Mesothelial cell of epicardium (in vitro differentiated cells): Measurements from ENCODE around the gene RBM26. TPM values are rescaled to one million over a fixed set of nuclear protein-coding genes. Genes with fewer than 3 reads are reported as not detected.
A peak's percentile ranks its signal among the peaks of the same experiment; 100 is the strongest.

Experiments used
- DNase-seq, 2 experiments: peaks; one replicate each; pipeline ENCODE4 v3.0.0; 2021; ENCODE audit warnings: low spot score in 2 of 2; ENCODE audit not compliant: unreplicated experiment in 2 of 2
- H3K27ac Mint-ChIP-seq: 2 replicates; pipeline ENCODE4 v1.8.0; 2021; ENCODE audit warnings: mixed read lengths
- H3K27me3 Mint-ChIP-seq: 2 replicates; pipeline ENCODE4 v1.8.0; 2021; ENCODE audit warnings: low read depth, mixed read lengths
- H3K36me3 Mint-ChIP-seq: 2 replicates; pipeline ENCODE4 v1.8.0; 2021; ENCODE audit warnings: mixed read lengths
- H3K4me1 Mint-ChIP-seq: 2 replicates; pipeline ENCODE4 v1.8.0; 2021; ENCODE audit warnings: mixed read lengths
- H3K4me3 Mint-ChIP-seq: 2 replicates; pipeline ENCODE4 v1.8.0; 2021; ENCODE audit warnings: mild to moderate bottlenecking, moderate library complexity, mixed read lengths
- H3K9me3 Mint-ChIP-seq: 2 replicates; pipeline ENCODE4 v1.8.0; 2021; ENCODE audit warnings: mixed read lengths
- CTCF ChIP-seq: fragments of 200-600 bp; sonication (generic); IDR thresholded peaks from one replicate; pipeline ENCODE4 v1.5.0; 2021; ENCODE audit warnings: antibody characterized with exemption; ENCODE audit not compliant: unreplicated experiment
- total RNA-seq: library from RNA; stranded (reverse); gene quantifications from 3 replicates; pipeline ENCODE4 v1.2.1, GENCODE V29; 2021

The RBM26 gene
- total RNA-seq, 1 donor from 2014 or later: 87.3 TPM

DNA sequence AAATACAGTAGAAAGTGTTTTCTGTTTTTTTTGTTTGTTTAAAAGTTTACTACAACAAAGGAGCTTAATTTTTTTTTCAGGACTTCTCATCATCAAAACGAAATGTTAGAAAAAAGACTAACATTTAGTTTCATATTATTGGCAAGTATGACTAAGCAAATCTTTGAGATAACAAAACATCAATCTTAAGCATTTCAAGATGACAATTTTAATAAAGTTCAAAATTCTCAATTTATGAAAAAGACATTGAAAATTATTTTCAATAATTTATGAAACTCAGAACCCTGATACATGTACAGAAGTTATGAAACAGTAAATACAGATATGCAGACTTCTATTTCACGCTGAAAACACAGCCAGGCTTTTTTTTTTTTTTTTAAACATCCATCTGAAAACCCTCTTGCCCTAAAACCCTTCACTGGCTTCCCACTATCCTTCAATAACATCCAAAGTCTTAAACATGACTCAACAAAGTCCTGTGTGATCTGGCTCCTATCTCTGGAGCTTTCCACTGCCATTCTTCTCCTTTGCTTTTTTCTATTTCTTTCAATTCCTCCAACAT, 3.9 kb downstream of the RBM26 start:
- no peak overlapping the region for H3K4me3 Mint-ChIP-seq
- no peak for TF ChIP-seq CTCF

GRCh38 chr13:79401259-79402070, 4.6 kb downstream of the RBM26 start:
- H3K4me1 Mint-ChIP-seq: peaks cover 24% of the 10 kb centered on the region
- H3K27ac Mint-ChIP-seq: peak overlapping the region; percentile 15
- no peak for TF ChIP-seq CTCF
- no peak for DNase-seq
- no peaks in the 10 kb centered on the region for H3K9me3 Mint-ChIP-seq
- peaks cover 33% of the 10 kb centered on the region for H3K36me3 Mint-ChIP-seq
- no peaks in the 10 kb centered on the region for H3K27me3 Mint-ChIP-seq
- H3K4me3 Mint-ChIP-seq: no peak overlapping the region

More for the DNA sequence above, 3.9 kb downstream of the RBM26 start:
- Mint-ChIP-seq H3K36me3 (peaks cover 26% of the 10 kb centered on the region), H3K9me3 (no peaks in the 10 kb centered on the region), H3K27me3 (no peaks in the 10 kb centered on the region), H3K4me1 (peaks cover 30% of the 10 kb centered on the region), H3K27ac (peak overlapping the region; percentile 49)
- DNase-seq: no peak

DNA sequence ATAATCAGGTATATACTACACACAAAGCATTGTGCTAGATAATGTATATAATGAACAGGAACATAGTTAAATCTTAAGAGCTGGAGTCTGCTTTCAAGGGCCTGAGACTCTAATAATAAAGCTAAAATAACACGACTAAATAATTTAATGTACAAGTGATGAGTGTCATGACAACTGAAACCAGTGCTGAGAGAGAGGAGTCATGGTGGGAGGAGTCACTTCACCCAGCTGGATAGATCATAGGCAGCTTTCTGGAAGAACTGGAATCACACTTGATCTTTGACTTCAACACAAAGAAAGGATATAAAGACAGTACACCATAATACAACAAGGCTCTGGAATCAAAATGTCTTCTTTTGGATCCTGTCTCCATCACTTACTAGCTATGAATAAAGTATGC, 7.1 kb downstream of the RBM26 start:
- Mint-ChIP-seq H3K27me3 (no peaks in the 10 kb centered on the region), H3K4me1 (peaks cover 24% of the 10 kb centered on the region), H3K36me3 (peaks cover 55% of the 10 kb centered on the region), H3K4me3 (no peak overlapping the region), H3K9me3 (peaks cover 12% of the 10 kb centered on the region), H3K27ac (peak overlapping the region; percentile 6)
- DNase-seq: no peak
- TF ChIP-seq CTCF: no peak

GRCh38 chr13:79398127-79398526, 7.9 kb downstream of the RBM26 start:
- H3K36me3 Mint-ChIP-seq: peaks cover 62% of the 10 kb centered on the region
- no peak for TF ChIP-seq CTCF
- peaks cover 21% of the 10 kb centered on the region for H3K4me1 Mint-ChIP-seq
- H3K27ac Mint-ChIP-seq: no peak overlapping the region
- H3K27me3 Mint-ChIP-seq: no peaks in the 10 kb centered on the region
- H3K4me3 Mint-ChIP-seq: no peak overlapping the region
- DNase-seq: no peak
- H3K9me3 Mint-ChIP-seq: peaks cover 12% of the 10 kb centered on the region

DNA sequence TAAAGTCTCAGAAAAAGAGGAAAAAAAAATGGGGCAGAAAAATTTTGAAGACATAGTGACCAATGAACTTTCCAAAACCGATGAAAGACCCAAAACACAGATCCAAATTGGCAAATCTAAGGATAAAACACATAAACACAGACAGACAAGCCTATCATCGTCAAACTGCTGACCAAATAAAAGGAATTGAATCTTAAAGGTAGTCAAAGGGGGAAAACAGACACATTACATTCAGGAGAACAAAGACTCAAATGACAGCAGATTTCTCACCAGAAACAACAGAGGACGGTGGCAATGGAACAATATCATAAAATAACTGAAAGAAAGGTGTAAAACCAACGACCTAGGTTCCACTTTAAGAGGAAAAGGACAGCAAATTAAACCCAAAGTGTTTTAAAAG, 10.2 kb downstream of the RBM26 start:
- peaks cover 12% of the 10 kb centered on the region for H3K9me3 Mint-ChIP-seq
- no peak overlapping the region for H3K27ac Mint-ChIP-seq
- no peak for TF ChIP-seq CTCF
- H3K4me3 Mint-ChIP-seq: no peak overlapping the region
- H3K27me3 Mint-ChIP-seq: no peaks in the 10 kb centered on the region
- peaks cover 3% of the 10 kb centered on the region for H3K4me1 Mint-ChIP-seq
- no peak for DNase-seq
- peaks cover 66% of the 10 kb centered on the region for H3K36me3 Mint-ChIP-seq
